ENCODE results near the gene PIH1D1.

PIH1D1 gene

GRCh38 chr19:49451430-49452181 is at the start of gene PIH1D1:
TSS of gene PIH1D1 (minus strand) at chr19:49451814. CDS start at chr19:49451574, 240 bp downstream.
- TF ChIP-seq GATA3 (IDR thresholded peaks at IDR 0.05; ENCODE audit: low read depth, low read length) (no peak), GATA2 (IDR thresholded peaks at IDR 0.05; ENCODE audit: low read depth, low read length) (peak; percentile 48)

DNA sequence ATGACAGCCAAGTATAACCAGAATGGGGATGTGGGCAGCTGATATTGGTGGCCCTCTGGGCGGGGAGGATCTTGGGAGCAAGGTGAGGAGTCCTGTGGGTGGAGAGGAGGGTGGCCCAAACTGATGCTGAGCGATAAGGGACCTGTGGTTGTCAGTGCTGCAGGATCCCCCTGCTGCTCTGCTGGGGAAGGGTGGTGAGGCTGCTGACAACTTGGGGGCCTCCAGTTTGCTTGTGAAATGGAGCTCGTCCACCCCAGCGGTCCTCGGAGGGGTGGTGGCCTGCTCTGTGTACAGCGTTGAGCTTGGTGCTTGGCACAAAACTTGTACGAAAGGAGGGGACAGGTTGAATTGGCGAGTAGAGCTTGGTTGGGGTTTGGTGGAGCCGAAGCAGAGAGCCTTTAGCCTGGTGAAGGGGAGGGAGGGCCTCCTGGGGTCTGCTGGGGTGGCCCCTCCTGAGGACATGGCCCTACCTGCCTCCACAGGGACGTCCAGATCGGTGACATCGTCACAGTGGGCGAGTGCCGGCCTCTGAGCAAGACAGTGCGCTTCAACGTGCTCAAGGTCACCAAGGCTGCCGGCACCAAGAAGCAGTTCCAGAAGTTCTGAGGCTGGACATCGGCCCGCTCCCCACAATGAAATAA is 47.5 kb upstream of the PIH1D1 start:
- TF ChIP-seq GATA2 (IDR thresholded peaks at IDR 0.05; ENCODE audit: low read depth, low read length) (no peak), GATA3 (IDR thresholded peaks at IDR 0.05; ENCODE audit: low read depth, low read length) (no peak)

GRCh38 chr19:49498475-49498874 is 46.9 kb upstream of the PIH1D1 start:
- TF ChIP-seq GATA2 (IDR thresholded peaks at IDR 0.05; ENCODE audit: low read depth, low read length): no peak
- no peak for TF ChIP-seq GATA3 (IDR thresholded peaks at IDR 0.05; ENCODE audit: low read depth, low read length)

- TF ChIP-seq GATA3 (IDR thresholded peaks at IDR 0.05; ENCODE audit: low read depth, low read length) (no peak), GATA2 (IDR thresholded peaks at IDR 0.05; ENCODE audit: low read depth, low read length) (no peak)
These were observed 46.1 kb upstream of the PIH1D1 start for GRCh38 chr19:49497789-49498103.

DNA sequence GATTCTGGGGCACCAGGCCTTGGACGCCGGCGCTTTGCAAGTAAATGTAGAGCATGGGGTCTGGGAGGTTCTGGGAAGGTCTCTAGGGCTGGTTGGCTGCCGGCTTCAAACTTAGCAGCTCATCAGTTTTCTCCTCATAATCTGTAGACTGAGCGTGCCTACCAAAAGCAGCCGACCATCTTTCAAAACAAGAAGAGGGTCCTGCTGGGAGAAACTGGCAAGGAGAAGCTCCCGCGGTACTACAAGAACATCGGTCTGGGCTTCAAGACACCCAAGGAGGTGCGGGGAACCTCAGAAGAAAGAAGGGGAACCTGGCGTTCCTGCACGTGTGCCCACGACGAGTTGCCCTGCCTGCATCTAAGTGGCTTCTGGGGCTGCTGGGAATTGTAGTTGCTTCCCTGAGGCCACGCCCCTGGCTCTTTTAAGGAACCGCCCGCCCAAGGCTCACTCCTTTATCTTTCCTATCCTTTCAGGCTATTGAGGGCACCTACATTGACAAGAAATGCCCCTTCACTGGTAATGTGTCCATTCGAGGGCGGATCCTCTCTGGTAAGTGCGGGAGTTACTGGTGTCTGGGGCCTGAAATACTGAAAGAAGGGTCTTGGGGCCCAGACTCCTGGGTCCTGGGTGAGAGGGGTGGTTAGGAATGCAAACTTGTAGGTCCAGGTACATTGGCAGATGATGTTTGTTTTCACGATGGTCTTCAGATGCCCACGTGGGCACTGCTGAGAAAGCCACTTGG is 45.6 kb upstream of the PIH1D1 start:
- TF ChIP-seq GATA3 (IDR thresholded peaks at IDR 0.05; ENCODE audit: low read depth, low read length): no peak
- TF ChIP-seq GATA2 (IDR thresholded peaks at IDR 0.05; ENCODE audit: low read depth, low read length): no peak

- no peak for TF ChIP-seq GATA2 (IDR thresholded peaks at IDR 0.05; ENCODE audit: low read depth, low read length)
These were observed 45.0 kb upstream of the PIH1D1 start for GRCh38 chr19:49496574-49497008.

DNA sequence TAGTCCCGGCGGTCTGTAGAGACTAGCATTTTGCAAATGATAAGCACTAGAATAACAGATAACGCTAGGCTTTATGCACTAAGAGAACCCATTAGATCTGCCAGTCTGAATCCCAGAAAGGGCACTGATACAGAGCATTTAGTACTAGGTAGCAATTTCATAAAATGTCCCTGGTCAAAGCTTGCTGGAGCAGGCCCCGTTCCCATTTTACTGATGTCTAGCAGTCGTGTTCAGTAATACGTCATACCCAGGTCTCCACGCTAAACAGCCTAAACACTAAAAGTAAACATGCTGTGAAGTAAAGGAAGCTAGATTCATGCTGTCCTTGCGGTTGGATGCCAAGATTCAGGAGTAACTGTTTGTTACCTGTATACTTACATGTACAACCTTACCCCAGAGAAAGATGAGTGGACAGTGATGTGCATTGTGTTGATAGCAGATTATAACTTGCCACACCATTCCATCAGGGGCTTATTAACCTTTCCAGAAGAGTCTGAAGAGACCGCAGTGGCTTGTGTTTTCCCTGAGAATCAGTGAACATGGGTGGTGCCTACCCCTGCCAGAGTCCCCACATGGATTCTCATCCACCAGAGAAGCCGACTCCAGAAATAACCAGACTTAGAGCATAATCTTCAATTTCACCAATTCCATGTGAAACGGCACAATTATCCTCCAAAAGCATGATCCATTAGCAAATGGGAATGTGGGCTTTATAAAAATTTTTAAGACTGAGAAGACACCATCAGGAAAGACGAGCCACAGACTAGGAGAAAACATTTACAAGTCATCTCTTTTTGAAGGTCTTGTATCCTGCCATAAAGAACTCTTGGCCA is 41.2 kb upstream of the PIH1D1 start:
- TF ChIP-seq GATA2 (IDR thresholded peaks at IDR 0.05; ENCODE audit: low read depth, low read length): no peak
- no peak for TF ChIP-seq GATA3 (IDR thresholded peaks at IDR 0.05; ENCODE audit: low read depth, low read length)

DNA sequence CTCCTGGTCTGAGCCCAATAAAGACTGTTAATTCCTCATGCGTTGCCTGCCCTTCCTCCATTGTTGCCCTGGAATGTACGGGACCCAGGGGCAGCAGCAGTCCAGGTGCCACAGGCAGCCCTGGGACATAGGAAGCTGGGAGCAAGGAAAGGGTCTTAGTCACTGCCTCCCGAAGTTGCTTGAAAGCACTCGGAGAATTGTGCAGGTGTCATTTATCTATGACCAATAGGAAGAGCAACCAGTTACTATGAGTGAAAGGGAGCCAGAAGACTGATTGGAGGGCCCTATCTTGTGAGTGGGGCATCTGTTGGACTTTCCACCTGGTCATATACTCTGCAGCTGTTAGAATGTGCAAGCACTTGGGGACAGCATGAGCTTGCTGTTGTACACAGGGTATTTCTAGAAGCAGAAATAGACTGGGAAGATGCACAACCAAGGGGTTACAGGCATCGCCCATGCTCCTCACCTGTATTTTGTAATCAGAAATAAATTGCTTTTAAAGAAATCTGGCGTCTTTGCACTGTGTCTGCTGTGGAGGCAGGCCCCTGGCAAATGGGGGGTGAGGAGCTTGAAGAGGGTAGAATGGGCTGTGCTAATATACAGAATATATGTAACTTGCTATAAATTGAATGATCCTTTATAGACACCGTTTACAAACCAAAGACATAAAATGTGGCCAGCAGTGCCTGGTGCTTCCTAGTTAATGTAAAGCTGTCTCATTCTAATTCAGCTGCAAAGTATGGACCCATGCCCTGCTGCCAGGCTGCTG is 40.4 kb upstream of the PIH1D1 start:
- TF ChIP-seq GATA2 (IDR thresholded peaks at IDR 0.05; ENCODE audit: low read depth, low read length): no peak
- TF ChIP-seq GATA3 (IDR thresholded peaks at IDR 0.05; ENCODE audit: low read depth, low read length): no peak

GRCh38 chr19:49491030-49491803 is 39.6 kb upstream of the PIH1D1 start:
- TF ChIP-seq GATA3 (IDR thresholded peaks at IDR 0.05; ENCODE audit: low read depth, low read length) (no peak), GATA2 (IDR thresholded peaks at IDR 0.05; ENCODE audit: low read depth, low read length) (no peak)

DNA sequence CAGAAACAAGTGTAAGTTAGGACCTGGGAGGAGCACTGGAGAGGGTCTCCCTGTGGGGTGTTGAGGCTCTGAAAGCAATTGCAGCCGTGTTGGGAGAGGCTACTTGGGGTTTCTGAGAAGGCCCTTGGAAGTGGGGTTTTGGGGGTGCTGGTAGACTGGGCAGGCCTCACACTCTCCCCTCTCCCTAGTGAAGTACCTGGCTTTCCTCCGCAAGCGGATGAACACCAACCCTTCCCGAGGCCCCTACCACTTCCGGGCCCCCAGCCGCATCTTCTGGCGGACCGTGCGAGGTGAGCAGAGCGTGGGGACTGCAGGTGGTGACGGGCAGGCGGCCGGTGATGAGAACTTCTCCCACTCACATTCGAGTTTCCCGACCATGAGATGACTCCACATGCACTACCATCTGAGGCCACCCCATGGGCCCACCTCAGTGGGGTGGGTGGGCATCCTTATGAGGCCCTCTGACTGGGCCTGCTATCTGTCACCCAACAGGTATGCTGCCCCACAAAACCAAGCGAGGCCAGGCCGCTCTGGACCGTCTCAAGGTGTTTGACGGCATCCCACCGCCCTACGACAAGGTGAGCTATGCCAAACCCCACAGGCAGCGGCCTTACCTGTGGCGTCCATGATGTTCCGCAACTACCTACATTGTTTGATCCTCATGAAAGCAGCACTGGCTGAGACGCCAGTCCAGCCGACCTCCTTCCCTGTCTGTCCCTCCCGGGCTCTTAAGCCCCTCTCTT is 38.8 kb upstream of the PIH1D1 start:
- TF ChIP-seq GATA3 (IDR thresholded peaks at IDR 0.05; ENCODE audit: low read depth, low read length): no peak
- TF ChIP-seq GATA2 (IDR thresholded peaks at IDR 0.05; ENCODE audit: low read depth, low read length): no peak

DNA sequence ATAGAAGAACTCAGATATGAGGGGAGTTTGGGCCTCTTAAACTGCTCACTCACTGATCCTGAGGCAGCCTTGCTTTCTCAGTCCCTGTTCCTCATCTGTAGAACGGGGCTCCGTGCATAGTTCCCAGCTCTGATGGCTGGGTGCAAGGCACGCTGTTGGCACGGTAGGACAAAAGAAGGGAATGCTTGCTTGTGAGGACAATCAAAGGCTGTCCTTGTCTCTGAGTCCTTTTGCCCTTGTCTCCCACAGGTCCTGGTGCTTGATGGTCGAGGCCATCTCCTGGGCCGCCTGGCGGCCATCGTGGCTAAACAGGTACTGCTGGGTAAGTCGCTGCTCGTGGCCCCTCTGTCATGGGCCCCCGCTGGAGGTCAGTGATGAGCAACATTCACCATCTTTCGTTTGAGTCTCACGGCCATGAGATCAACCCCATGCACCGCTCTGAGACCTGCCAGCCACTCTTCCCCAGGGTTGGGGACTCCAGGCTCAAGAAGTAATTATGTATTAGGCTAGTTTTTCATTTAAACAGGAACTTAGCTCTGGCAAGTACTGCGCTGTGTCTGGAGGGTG is 38.1 kb upstream of the PIH1D1 start:
- TF ChIP-seq GATA3 (IDR thresholded peaks at IDR 0.05; ENCODE audit: low read depth, low read length) (no peak), GATA2 (IDR thresholded peaks at IDR 0.05; ENCODE audit: low read depth, low read length) (no peak)

All from SH-SY5Y (cell line).